GM21381 (cell line): ENCODE data around the gene BTBD10.
"Not testable (repeated sequence)": the region's sequence is repeated elsewhere in the genome, so short reads cannot be mapped to it uniquely, and the experiment has no call there.

Experiments used
- ATAC-seq: cut with Tn5 transposase; IDR thresholded peaks from one replicate; pipeline ENCODE4 v1.9.1; 2021; ENCODE audit warnings: mild to moderate bottlenecking, moderate library complexity; ENCODE audit not compliant: unreplicated experiment

Gene BTBD10

GRCh38 chr11:13445588-13445987 lies 17.4 kb downstream of the BTBD10 start:
- no peak for ATAC-seq

DNA sequence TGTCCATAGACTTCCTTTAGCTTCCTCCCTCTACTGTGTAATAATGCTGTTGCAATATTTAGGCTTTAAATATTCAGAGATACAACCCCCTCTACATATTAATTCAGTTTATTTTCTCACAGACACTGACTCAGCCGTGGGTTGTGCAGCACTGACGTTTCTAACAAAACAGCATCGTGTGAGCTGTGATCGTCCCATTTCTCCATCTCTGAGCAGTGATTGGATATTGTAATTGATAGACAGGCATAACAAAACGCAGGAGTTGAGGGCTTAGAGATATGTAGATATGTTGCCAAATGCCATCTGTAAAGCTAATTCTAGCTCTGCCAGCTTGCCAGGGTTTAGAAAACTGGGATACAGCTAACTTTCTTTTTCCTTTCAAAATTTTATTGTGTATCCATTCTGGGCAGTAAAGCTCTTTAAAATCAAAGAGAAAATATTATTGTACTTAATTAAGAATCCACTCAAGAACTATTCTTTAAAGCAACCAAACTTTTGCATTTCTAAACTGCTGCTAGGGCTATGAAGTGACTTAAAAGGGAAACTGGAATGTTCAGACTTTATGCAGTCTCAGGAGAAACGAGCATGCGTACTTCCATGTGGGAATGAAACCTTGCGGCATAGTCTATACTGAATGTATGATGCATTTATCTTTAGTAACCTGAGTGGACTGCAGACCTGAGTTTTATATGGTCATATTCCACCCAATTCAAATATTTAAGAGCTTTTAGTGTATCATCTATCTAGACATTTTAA lies 22.7 kb downstream of the BTBD10 start:
- ATAC-seq: no peak

- no peak for ATAC-seq
Observed at GRCh38 chr11:13438291-13438690, 24.7 kb downstream of the BTBD10 start.

DNA sequence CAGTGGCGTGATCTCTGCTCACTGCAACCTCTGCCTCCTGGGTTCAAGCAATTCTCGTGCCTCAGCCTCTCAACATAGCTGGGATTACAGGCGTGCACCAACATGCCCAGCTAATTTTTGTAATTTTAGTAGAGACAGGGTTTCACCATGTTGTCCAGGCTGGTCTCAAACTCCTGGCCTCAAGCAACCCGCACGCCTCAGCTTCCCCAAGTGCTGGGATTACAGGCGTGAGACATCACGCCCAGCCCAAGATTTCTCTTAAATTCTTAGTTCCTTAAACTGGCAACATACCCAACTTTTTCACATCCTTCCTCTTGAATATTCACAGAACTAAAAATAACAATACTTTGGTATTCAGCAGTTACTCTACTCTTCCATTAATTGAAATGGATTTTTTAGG lies 26.2 kb downstream of the BTBD10 start:
- ATAC-seq: not testable (repeated sequence)

GRCh38 chr11:13434247-13435205 lies 28.5 kb downstream of the BTBD10 start:
- ATAC-seq: no peak

DNA sequence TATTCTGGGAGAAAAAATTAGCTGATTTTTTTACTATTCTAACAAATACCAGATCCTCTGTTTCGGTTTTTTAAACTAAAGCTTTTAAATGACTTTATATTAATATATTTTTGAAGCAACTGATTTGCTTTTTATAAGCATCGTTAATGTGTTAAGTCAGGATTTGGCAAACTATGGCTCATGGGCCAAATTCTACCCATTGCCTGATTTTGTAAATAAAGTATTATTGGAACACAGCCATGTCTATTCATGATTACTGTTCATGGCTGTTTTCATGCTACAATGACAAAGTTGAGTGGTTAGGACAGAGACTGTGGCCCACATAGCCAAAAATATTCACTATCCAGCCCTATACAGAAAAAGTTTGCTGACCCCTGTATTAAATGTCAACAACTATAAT lies 29.6 kb downstream of the BTBD10 start:
- ATAC-seq: no peak

- ATAC-seq: no peak
Observed at GRCh38 chr11:13429836-13430235, 33.2 kb downstream of the BTBD10 start.

DNA sequence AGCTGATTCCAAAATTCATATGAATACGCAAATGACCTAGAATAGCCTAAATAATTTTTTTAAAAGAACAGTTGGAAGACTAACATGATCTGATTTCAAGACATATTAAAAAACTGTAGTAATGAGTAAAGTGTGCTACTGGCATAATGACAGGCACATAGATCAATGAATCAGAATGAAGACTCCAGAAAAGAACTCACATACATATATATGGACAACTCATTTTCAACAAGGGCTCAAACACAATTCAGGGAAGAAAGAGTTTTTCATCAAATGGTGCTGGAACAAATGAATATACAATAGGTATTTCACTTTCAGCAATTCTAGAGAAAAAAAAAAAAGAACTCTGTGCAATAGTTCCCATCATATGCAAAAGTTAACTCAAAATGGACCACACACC lies 33.7 kb downstream of the BTBD10 start:
- ATAC-seq: no peak

GRCh38 chr11:13427440-13427839 lies 35.6 kb downstream of the BTBD10 start:
- no peak for ATAC-seq

DNA sequence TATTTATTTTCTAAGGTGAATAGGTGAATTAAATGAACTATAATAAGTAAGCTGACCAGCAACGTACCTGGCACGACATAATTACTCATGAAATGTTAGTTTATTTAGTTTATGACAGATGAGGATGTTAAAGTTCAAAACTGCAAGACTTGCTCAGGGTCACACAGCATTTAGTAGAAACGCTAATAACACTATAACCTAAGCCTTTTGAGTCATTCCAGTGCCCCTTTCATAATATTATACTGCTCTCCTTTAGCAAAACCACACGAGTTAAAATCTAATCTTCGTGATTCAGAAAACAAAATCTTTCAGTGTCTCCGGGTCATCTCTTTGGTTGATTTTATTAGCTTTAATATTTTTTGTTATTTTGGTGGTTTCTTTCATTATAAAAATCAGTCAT lies 39.6 kb downstream of the BTBD10 start:
- ATAC-seq: no peak

- ATAC-seq: no peak
Observed at GRCh38 chr11:13421561-13421960, 41.5 kb downstream of the BTBD10 start.

DNA sequence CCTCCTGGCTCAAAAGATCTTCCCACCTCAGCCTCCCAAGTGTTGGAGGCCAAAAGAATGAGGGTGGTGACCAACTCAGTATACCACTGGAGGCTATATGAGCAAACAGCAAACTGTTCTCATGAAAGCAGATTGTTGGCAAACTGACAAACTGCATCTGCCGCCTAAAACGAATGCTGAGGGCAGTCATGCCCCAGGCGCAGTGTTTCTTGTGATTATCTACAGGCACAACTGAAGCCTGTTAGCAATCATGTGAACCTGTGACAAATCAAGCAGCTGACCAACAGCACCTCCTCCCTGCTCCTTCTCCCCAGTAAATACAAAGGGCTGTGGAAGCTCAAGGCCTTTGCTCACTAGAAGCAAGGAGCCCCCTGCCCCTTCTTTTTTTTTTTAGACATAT lies 47.8 kb downstream of the BTBD10 start:
- ATAC-seq: no peak

- no peak for ATAC-seq
Observed at GRCh38 chr11:13405220-13405619, 57.8 kb downstream of the BTBD10 start.

DNA sequence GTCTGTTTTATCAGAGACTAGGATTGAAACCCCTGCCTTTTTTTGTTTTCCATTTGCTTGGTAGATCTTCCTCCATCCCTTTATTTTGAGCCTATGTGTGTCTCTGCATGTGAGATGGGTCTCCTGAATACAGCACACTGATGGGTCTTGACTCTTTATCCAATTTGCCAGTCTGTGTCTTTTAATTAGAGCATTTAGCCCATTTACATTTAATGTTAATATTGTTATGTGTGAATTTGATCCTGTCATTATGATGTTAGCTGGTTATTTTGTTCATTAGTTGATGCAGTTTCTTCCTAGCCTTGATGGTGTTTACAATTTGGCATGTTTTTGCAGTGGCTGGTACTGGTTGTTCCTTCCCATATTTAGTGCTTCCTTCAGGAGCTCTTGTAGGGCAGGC lies 64.7 kb downstream of the BTBD10 start:
- not testable (repeated sequence) for ATAC-seq

GRCh38 chr11:13391217-13391616 lies 71.8 kb downstream of the BTBD10 start:
- no peak for ATAC-seq

DNA sequence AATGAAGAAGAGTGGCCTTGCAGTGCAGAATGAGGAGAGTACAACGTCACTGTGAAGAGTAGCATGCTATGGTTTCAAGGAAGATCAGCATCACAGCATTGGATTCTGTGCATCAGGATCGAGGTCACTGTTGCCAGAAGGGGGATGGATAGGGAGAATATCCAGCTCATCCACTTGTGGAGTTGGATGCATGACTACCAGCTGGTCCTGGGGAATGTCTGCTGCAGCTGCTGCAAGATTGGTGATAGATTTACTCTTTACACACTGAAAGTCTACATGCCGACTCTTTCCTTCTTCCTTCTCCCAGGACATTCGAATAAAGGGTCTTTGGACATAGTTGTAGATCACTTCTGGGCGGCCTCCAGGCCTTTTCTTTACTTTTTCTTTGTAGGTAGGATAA lies 74.3 kb downstream of the BTBD10 start:
- ATAC-seq: no peak

DNA sequence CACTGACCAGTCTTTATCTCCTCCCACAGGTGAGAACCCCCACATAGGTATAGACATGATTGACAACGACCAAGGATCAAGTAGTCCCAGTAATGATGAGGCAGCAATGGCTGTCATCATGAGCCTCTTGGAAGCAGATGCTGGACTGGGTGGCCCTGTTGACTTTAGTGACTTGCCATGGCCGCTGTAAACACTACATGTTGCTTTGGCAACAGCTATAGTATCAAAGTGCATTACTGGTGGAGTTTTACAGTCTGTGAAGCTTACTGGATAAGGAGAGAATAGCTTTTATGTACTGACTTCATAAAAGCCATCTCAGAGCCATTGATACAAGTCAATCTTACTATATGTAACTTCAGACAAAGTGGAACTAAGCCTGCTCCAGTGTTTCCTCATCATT lies 76.5 kb downstream of the BTBD10 start:
- no peak for ATAC-seq

GRCh38 chr11:13384908-13385640 lies 77.9 kb downstream of the BTBD10 start:
- no peak for ATAC-seq

DNA sequence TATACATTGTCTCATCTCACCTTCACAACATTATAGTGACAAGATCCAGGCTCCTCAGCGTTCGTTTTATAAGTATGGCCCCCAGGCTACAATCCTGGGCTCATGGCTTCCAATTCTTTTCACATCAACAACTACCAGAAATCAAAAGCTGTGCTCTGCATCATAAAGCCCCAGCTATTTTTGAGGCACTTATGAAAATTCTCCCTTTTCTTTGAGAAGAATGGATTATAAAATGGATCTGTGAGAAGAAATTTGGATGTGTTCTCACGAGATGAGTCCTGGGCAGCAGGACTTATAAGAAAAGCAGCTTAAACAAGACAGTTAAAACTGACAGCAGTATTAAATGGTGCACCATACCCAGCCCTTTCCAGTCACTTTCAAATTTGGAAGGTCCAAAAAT lies 80.3 kb downstream of the BTBD10 start:
- ATAC-seq: no peak

DNA sequence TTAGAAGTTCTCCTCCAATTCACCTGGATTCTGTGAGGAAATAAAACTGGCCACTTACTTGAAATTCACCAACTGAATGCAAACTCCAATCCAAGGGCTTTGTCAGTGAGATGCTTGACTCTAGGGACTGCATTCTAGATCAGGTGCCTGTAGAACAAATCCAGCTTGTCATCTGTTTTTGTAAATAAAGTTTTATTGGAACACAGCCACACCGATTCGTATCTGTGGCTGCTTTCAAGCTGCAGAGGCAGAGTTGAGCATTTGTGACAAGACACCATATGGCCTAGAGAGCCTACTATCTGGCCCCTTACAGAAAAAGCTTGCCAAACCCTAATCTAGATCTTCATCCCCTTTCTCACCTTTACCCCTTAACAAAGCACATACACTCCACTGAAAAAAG lies 82.3 kb downstream of the BTBD10 start:
- no peak for ATAC-seq

DNA sequence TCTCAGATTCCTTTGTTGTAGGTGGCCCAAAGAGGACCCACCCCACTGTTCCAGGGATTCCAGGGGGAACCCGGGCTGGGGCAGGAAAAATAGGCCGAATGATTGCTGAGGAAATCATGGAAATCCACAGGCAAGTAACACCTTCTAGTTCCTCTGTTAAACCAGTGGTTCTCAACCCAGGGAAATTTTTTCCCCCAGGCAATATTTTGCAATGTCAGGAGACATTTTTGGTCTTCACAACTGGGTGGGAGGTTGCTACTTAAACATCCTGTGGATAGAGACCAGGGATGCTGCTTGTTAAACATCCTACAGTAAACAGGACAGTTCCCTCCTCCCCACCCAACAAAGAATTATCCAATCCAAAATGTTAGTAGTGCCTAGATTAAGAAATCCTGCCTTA lies 84.7 kb downstream of the BTBD10 start:
- no peak for ATAC-seq
